Astrocyte of the cerebellum (primary cell): Measurements from ENCODE around the gene SLC2A9.

ENCODE experiments used
- DNase-seq: peaks from one replicate; pipeline ENCODE4 v3.0.0-alpha.2; 2011; ENCODE audit warnings: low read depth
- H3K4me3 ChIP-seq: 2 replicates; pipeline ENCODE4 v1.5.1; 2011; ENCODE audit warnings: mild to moderate bottlenecking, low read depth, low read length, moderate library complexity
- CTCF ChIP-seq: IDR thresholded peaks from 2 replicates; pipeline ENCODE4 v1.5.1; 2012; ENCODE audit warnings: low read length, low read depth, moderate library complexity, mild to moderate bottlenecking; ENCODE audit errors: missing control alignments
- in situ Hi-C: cut with HindIII; loops from 2 replicates; pipeline ENCODE4 v1.10.0; 2017; ENCODE audit warnings: low sequenced_read_pairs

Gene SLC2A9

GRCh38 chr4:10023050-10023419 lies 1.7 kb upstream of the SLC2A9 start:
- H3K4me3 ChIP-seq, result no peak overlapping the region
- no peak for TF ChIP-seq CTCF
- in situ Hi-C loops, result no loop called here
- no peak for DNase-seq

- DNase-seq, result no peak
- in situ Hi-C loops, result no loop called here
Measured at GRCh38 chr4:10022346-10023049, 1.2 kb upstream of the SLC2A9 start.

GRCh38 chr4:10021653-10022023 lies 341 bp upstream of the SLC2A9 start:
- TF ChIP-seq CTCF, result no peak
- DNase-seq, result no peak
- no peak overlapping the region for H3K4me3 ChIP-seq
- in situ Hi-C loops, result no loop called here

More at GRCh38 chr4:10022346-10023049, 1.2 kb upstream of the SLC2A9 start:
- TF ChIP-seq CTCF, result no peak
- H3K4me3 ChIP-seq, result no peak overlapping the region

GRCh38 chr4:10020106-10020505 lies 1.2 kb downstream of the SLC2A9 start:
- in situ Hi-C loops, result no loop called here
- no peak for DNase-seq
- TF ChIP-seq CTCF, result no peak
- no peak overlapping the region for H3K4me3 ChIP-seq

GRCh38 chr4:10019521-10020051 lies 1.7 kb downstream of the SLC2A9 start:
- no peak for TF ChIP-seq CTCF
- H3K4me3 ChIP-seq, result peak overlapping the region; percentile 36
- in situ Hi-C loops, result no loop called here
- no peak for DNase-seq

- in situ Hi-C loops, result no loop called here
- TF ChIP-seq CTCF, result peak; percentile 92
- peak overlapping the region; percentile 36 for H3K4me3 ChIP-seq
- DNase-seq, result peak; percentile 83
Measured at GRCh38 chr4:10018818-10019461, 2.4 kb downstream of the SLC2A9 start.
